Panc1 (cell line): ENCODE measurements around the gene HOXC4. TPM values are rescaled to one million over a fixed set of nuclear protein-coding genes. Genes with fewer than 3 reads are reported as not detected.

Experiments
- ATAC-seq: fragments of 200-7000 bp; cut with Tn5 transposase; 2 replicates; pipeline ENCODE4 v1.9.1; 2020; ENCODE audit warnings: mild to moderate bottlenecking, moderate library complexity
- BruUV-seq: library from RNA; stranded (reverse); fragments of 400-500 nt; replicated peaks from 2 replicates; lab custom pipeline; 2021; lab: Mats Ljungman, UMichigan
- CTCF ChIA-PET: fragments of 300-600 bp; sonication (Branson Sonifier 250); formaldehyde crosslinking; loops from one replicate; lab custom pipeline; 2022; ENCODE audit warnings: antibody characterized with exemption; lab: Charles Lee
- POLR2A ChIA-PET: fragments of 300-600 bp; sonication (Branson Sonifier 250); formaldehyde crosslinking; loops from one replicate; lab custom pipeline; 2022; ENCODE audit warnings: antibody characterized with exemption; lab: Charles Lee
- DNase-seq: peaks from one replicate; pipeline ENCODE4 v3.0.0-alpha.2; 2010; ENCODE audit warnings: low read depth, low spot score
- H3K27ac ChIP-seq: 2 replicates; pipeline ENCODE4 v1.5.1; 2011; ENCODE audit warnings: mild to moderate bottlenecking, low read length, inconsistent platforms
- H3K27me3 ChIP-seq: fragments of 200-500 bp; sonication (Bioruptor generic); 2 replicates; pipeline ENCODE4 v1.6.0; 2014; ENCODE audit warnings: low read length, inconsistent platforms; ENCODE audit not compliant: control insufficient read depth, insufficient read depth
- H3K36me3 ChIP-seq: fragments of 200-500 bp; sonication (Bioruptor generic); 2 replicates; pipeline ENCODE4 v1.5.1; 2014; ENCODE audit warnings: inconsistent platforms, mild to moderate bottlenecking, low read length, moderate library complexity; ENCODE audit not compliant: control insufficient read depth, insufficient read depth
- H3K4me1 ChIP-seq: 2 replicates; pipeline ENCODE4 v1.5.1; 2011; ENCODE audit warnings: inconsistent platforms, mild to moderate bottlenecking, low read length, moderate library complexity; ENCODE audit not compliant: control insufficient read depth, insufficient read depth
- H3K4me3 ChIP-seq, 2 experiments: 2 replicates each; pipeline ENCODE4 v1.5.1; 2011 to 2012; ENCODE audit warnings: low read depth in 2 of 2, low read length in 2 of 2, mild to moderate bottlenecking in 2 of 2, inconsistent platforms in 1 of 2, moderate library complexity in 1 of 2
- H3K9me3 ChIP-seq: fragments of 200-500 bp; sonication (Bioruptor generic); 2 replicates; pipeline ENCODE4 v1.5.1; 2014; ENCODE audit warnings: low read depth, mild to moderate bottlenecking, inconsistent platforms, low read length, moderate library complexity; ENCODE audit not compliant: control insufficient read depth, insufficient read depth
- POLR2AphosphoS5 ChIP-seq: IDR thresholded peaks from 2 replicates; pipeline ENCODE4 v1.6.1; 2012; ENCODE audit warnings: mild to moderate bottlenecking, low read depth, low read length, moderate library complexity
- SIN3A ChIP-seq: IDR thresholded peaks from 2 replicates; pipeline ENCODE4 v1.6.1; 2012; ENCODE audit warnings: low read depth, mild to moderate bottlenecking, low read length, moderate library complexity, borderline replicate concordance; ENCODE audit not compliant: insufficient read depth
- TCF7L2 ChIP-seq: IDR thresholded peaks from 2 replicates; pipeline ENCODE4 v1.6.1; 2011; ENCODE audit warnings: mild to moderate bottlenecking, low read depth, low read length, inconsistent platforms
- in situ Hi-C: cut with HindIII; loops from 2 replicates; pipeline ENCODE4 v1.10.0; 2016; ENCODE audit warnings: low sequenced_read_pairs, low pct_unique_long_range_greater_than_20kb
- intact Hi-C: fragments of 100-400 bp; cut with micrococcal nuclease; formaldehyde crosslinking; loops from one replicate; pipeline ENCODE4 v1.10.0; 2022; ENCODE audit not compliant: unreplicated experiment
- total RNA-seq: library from RNA; stranded (reverse); gene quantifications from one replicate; pipeline ENCODE4 v1.2.1, GENCODE V29; 2021; ENCODE audit not compliant: unreplicated experiment
- TF ChIP-seq, protein P1 (sequence below), 2 experiments: IDR thresholded peaks; 2 replicates each; pipeline ENCODE4 v1.6.1; 2011 to 2012; ENCODE audit warnings: low read depth in 2 of 2, control low read depth in 1 of 2, low read length in 1 of 2, mild to moderate bottlenecking in 1 of 2, moderate library complexity in 1 of 2; ENCODE audit not compliant: insufficient read depth in 1 of 2
- TF ChIP-seq, protein P2 (sequence below): fragments of 450-650 bp; IDR thresholded peaks from 2 replicates; pipeline ENCODE4 v1.5.1; 2017; ENCODE audit warnings: mild to moderate bottlenecking

HOXC4 gene
- total RNA-seq, 1 experiment from 2014 or later = 22.7 TPM

- Histone ChIP-seq H3K4me3 (peak overlapping the region in 1 of 2 experiments; percentile 12; a peak in 1 of 4 replicates), H3K4me1 (peaks cover 95% of the 10 kb centered on the region), H3K27ac (peak overlapping the region; percentile 0; the same call in 1 of the 2 replicates), H3K27me3 (no peaks in the 10 kb centered on the region), H3K36me3 (peaks cover 4% of the 10 kb centered on the region; the same call in 1 of the 2 replicates), H3K9me3 (no peaks in the 10 kb centered on the region)
- no peak for DNase-seq
- TF ChIP-seq TCF7L2 = peak; percentile 72; the same call in 1 of the 2 replicates
- no peak for TF ChIP-seq SIN3A
- TF ChIP-seq, protein P1, sequence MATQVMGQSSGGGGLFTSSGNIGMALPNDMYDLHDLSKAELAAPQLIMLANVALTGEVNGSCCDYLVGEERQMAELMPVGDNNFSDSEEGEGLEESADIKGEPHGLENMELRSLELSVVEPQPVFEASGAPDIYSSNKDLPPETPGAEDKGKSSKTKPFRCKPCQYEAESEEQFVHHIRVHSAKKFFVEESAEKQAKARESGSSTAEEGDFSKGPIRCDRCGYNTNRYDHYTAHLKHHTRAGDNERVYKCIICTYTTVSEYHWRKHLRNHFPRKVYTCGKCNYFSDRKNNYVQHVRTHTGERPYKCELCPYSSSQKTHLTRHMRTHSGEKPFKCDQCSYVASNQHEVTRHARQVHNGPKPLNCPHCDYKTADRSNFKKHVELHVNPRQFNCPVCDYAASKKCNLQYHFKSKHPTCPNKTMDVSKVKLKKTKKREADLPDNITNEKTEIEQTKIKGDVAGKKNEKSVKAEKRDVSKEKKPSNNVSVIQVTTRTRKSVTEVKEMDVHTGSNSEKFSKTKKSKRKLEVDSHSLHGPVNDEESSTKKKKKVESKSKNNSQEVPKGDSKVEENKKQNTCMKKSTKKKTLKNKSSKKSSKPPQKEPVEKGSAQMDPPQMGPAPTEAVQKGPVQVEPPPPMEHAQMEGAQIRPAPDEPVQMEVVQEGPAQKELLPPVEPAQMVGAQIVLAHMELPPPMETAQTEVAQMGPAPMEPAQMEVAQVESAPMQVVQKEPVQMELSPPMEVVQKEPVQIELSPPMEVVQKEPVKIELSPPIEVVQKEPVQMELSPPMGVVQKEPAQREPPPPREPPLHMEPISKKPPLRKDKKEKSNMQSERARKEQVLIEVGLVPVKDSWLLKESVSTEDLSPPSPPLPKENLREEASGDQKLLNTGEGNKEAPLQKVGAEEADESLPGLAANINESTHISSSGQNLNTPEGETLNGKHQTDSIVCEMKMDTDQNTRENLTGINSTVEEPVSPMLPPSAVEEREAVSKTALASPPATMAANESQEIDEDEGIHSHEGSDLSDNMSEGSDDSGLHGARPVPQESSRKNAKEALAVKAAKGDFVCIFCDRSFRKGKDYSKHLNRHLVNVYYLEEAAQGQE (IDR thresholded peaks at IDR 0.05; ENCODE audit: insufficient read depth in 1 of 2, low read depth in 2 of 2, low read length in 1 of 2) = no peak
- TF ChIP-seq POLR2AphosphoS5 = no peak; the same call in none of the 2 replicates
- TF ChIP-seq, protein P2, sequence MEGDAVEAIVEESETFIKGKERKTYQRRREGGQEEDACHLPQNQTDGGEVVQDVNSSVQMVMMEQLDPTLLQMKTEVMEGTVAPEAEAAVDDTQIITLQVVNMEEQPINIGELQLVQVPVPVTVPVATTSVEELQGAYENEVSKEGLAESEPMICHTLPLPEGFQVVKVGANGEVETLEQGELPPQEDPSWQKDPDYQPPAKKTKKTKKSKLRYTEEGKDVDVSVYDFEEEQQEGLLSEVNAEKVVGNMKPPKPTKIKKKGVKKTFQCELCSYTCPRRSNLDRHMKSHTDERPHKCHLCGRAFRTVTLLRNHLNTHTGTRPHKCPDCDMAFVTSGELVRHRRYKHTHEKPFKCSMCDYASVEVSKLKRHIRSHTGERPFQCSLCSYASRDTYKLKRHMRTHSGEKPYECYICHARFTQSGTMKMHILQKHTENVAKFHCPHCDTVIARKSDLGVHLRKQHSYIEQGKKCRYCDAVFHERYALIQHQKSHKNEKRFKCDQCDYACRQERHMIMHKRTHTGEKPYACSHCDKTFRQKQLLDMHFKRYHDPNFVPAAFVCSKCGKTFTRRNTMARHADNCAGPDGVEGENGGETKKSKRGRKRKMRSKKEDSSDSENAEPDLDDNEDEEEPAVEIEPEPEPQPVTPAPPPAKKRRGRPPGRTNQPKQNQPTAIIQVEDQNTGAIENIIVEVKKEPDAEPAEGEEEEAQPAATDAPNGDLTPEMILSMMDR = no peak
- ChIA-PET CTCF (interaction anchor here (0.6 to 1.8 kb wide), 6 partner anchors 10 to 175 kb away, joined by 5 to 17 read pairs (median 8); no protein-coding TSS in a partner anchor), POLR2A (no interaction called here)
- in situ Hi-C loops (no loop called here), intact Hi-C loops (loop anchor here (2.0 kb wide), 1 partner anchor 167 kb away; no protein-coding TSS in a partner anchor)
- no peak for ATAC-seq
- BruUV-seq = TSS peak; percentile 26
These were observed 20.3 kb upstream of the HOXC4 start for GRCh38 chr12:54033106-54033979.

- H3K4me3 ChIP-seq = no peak overlapping the region; a peak in 1 of 4 replicates
- POLR2A ChIA-PET = no interaction called here
- DNase-seq (no peak), ATAC-seq (no peak)
- H3K27me3 ChIP-seq = no peaks in the 10 kb centered on the region
- no peak overlapping the region for H3K27ac ChIP-seq
- BruUV-seq = no TSS peak
- TF ChIP-seq SIN3A = no peak
- TF ChIP-seq POLR2AphosphoS5 = no peak
- TF ChIP-seq, protein P2 = no peak
- TF ChIP-seq, protein P1 (IDR thresholded peaks at IDR 0.05; ENCODE audit: insufficient read depth in 1 of 2, low read depth in 2 of 2, low read length in 1 of 2) = no peak
- TF ChIP-seq TCF7L2 = no peak
- H3K9me3 ChIP-seq = no peaks in the 10 kb centered on the region
- intact Hi-C loops = loop anchor here (2.0 kb wide), 1 partner anchor 167 kb away; no protein-coding TSS in a partner anchor
- in situ Hi-C loops = no loop called here
- H3K4me1 ChIP-seq = peaks cover 95% of the 10 kb centered on the region
- peaks cover 4% of the 10 kb centered on the region; the same call in 1 of the 2 replicates for H3K36me3 ChIP-seq
- CTCF ChIA-PET = no interaction called here
These were observed 19.5 kb upstream of the HOXC4 start for GRCh38 chr12:54033980-54034784.
